RKO (cell line): ENCODE data around the gene ARHGEF16.

Experiments used
- DNase-seq: peaks from one replicate; pipeline ENCODE4 v3.0.0-alpha.2; 2016; ENCODE audit warnings: low spot score

Gene ARHGEF16

DNA sequence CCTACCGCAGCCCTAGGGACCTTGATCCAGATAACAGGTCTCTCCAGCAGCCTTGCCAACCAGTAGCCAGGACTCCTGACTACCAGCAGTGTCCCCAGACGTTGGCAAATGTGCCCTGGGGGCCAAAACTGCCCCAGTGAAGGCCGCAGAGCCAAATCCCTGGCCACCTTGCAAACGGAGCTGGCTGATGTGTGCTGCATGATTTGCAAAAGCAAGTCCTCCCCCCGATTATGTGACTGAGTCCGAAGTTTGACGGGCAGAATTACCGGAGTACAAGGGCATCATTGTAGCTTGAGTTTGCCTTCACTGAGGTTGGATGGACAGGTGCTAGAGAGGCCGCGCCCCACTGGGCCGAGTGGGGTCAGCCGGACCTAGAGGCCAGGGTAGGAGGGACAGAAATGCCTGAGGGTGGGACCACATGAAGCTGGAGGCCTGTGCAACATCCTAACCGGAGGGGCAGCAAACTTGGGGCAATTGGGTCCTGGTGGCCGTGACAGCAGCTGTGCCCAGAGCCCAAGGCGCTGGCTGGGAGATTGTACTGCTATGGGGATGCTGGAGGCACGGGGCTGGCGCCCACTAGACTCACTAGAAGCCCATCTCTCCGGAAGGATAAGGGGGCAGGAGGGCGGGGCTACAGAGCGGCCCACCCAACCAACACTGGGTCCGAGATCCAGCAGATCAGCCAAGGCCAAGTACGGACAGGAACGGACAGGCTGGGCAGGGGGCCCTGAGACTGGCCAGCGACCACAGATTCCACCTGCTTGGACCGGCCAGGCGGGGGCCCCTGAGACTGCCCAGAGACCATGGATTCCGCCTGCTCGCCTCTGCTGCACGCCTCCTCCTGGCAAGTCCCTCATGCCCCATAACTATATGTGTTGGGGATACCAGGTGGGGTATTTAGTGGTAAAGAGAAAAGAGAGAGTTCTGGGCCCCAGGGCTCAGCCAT, 2.8 kb downstream of the ARHGEF16 start:
- no peak for DNase-seq

DNA sequence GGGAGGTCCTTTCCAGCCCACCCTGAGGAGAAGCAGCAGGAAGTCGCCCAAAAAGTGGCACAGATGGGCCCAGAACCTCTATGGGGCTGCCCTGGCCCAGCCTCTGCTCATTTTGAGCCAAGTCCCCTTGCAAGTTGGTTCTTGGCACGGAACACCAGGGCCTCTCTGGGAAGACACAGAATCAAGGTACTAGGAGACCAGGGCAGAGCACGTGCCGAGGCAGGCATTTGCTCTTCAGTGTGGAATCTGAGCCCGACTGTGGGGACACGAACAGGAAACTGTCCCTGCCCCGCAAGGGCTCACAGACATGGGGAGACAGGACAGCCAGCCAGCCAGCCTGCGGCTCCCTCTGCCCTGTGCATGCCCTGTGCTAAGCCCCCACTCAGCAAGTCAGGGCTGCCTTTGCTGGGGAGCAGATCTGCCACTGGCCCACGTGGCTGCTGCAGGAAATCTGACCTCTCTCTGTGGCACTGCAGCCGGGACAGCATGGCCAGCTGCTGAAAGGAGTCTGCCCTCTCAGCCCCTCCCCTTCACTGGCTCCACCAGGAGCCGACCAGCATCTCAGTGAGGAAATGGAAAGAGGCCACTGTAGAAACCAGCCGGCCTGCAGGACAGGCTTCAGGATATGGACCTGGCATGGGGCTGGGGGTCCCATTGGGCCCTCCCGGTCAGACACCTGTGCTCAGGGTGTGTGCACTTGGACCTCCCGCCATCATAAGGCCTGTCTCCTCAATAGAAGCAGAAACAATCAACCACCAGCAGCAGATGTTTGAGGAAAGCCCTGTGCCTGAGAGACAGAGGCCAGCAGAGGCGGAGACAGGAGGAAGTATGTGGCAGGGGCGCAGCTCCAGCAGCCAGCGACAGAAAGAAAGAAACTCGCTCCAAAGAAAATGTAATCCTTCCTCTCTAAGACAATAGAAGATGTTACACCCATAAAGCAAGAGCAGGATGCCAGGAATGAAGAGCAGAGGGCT, 3.7 kb downstream of the ARHGEF16 start:
- no peak for DNase-seq

DNA sequence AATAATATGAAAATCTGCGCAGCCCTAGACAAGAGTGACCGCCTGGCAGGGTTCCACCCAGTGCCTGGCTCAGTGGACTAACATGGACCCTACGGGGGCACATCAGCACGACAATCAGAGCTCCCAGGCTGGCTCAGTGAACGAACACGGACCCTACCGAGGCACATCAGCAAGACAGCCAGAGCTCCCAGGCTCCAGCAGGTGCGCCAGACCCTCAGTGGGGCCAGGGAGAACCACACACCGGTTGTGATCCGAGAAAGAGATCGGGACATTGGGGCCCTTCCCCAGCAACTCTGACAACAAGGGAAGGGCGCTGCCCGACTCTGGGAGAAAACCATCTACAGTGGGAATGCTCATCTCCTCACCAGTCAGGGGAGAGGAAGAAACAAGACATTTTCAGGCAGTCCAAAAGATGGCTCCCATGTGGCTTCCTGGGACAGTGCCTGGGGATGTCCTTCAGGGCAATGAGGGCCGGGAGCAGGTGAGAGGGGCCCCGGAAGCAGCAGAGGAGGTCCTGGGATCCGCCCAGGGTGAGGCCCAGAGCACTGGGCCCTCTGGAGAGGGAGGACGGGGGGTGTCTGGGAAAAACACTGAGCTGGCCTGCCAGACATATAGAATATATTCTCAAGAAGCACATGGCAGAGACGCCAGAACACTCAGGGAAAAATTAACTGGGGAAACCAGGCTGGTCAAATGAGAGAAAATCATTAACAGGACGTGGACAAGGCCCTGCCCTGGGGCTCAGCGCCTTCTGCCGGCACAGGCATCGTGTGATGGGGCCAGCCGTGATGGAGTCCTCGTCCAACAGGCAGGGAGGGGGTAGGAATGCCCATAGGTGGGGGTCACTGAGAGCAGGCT, 4.8 kb downstream of the ARHGEF16 start:
- DNase-seq = no peak

DNA sequence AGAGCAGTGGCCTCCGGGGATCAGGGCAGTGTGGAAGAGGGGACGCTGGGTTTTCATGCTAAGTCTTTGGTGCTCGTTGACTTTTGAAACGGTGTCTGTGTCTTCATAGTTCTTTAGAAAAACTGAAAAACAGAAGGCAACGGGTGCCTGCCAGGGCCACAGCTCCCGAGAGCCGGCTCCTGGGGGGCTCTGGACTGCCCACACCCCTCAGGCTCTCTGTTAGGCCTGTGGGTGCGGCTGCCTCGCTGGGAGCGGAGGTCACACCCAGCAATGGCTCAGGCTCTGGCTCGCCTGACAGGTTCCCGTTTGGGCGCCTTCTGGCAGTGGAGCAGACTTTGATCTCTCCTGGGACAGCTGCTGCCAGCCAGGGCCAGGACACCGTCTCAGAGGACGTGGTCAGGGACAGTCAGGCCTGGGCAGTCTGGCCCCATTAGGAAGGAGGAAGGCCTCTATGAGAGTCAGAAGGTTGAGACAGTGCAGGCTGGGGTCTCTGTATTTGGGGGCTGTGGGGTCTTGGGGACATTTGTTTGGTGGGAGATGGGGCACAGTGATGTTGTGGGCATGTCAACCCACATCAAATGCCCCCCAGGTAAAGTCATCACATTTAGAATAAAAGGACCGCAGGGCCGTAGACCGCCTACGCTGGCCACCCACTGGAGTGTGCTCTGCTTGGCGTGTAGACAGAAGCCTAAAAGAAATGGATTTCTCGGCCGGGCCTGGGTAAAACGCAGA, 5.6 kb downstream of the ARHGEF16 start:
- DNase-seq = no peak

DNA sequence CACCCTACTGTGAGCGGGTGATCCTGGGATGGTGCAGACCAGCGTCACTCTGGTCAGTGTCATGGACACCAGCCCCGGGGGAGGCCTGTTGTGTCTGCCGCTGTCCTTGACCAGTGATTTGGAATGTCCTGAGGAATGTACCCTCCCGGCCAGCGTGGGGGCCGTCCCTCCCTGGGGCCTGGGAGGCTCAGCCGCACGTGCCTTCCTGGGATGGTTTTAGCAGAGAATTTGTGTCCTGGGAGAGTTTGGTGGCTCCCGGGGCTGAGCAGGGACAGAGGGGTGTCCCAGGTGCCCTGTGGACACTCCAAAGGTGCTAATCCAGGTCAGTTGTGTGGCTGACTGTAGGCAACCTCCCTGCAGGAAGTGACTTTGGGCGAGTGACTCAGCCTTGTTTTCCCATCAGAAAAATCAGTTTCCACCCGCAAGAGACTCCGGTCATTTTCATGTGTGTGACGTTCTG, 6.2 kb downstream of the ARHGEF16 start:
- no peak for DNase-seq

DNA sequence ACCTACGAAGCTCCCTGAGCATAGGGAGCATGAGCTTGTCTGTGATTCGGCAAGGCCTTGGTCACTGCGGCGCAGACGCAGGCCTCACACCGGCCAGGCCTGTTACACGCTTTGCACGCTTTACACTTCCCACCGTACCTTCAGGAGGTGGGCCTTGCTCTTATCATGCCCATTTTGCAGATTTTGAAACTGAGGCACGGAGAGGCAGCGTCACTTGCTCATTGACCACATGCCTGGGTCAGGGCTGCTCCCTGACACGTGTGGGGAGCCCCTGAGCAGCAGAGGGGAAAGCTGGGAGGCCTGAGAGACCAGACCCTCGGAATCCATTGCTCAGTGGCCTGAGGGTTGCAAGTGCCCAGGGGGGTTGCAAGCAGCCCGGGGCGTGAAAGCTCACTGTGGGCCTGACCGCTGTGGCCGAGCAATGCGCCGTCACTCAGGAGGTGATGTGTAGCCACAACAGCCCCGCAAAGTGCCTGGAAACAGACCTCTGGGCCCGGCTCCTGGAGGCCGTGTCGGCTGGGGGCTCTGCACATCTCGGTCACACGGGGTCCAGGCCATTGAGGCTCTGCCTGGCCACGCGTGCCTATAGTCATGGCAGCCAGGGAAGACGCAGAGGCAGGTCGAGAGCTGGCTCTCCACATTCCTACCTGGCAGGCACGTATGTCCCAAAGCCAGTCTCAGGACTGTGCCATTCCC, 6.9 kb downstream of the ARHGEF16 start:
- DNase-seq = no peak

DNA sequence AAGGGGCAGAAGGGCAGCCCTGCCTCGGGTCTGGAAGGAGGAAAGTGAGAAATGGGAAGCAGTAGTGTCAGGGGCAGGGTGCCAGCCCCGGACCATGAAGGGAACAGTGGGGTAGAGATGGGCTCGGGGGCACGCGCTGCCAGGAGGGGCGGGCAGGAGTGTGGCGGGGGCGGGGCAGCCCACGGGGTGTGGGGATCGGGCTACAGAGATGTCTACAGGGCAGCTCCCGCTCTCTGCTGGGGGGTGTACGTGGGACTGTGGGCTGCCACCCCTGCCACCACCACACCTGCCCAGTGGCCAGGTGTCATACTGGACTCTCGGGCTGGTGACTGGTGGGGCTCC, 7.4 kb downstream of the ARHGEF16 start:
- no peak for DNase-seq

DNA sequence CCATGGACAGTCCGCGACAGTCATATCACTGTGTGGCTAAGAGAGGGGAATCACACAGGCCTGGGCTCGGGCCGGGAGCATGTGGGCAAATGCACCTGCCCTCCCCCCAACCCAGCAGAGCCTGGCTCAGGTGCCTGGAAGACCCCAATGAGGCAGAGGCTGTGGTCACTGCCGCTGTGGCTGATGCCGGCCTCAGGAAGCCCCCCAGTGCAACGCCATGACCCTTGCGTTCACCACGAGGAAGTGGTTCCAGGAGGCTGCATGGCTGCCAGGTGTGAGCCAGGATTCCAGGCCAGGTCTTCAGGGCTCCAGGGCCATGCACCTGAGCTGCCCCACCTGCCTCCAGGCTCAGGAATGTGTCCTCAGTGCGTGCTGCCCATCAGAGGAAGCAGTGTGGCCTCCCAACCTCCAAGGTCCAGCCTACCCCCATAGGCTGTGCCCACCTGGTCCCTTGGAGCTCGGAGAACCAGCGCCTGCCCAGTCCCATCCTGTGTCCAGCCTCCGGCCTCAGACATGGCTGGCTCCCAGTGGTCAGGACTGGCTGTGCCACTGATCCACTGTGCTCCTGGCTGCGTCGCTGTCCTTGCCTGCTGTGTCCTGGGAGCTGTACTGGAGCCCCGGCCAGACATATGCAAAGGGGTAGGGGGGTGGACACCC, 8.0 kb downstream of the ARHGEF16 start:
- DNase-seq = no peak

DNA sequence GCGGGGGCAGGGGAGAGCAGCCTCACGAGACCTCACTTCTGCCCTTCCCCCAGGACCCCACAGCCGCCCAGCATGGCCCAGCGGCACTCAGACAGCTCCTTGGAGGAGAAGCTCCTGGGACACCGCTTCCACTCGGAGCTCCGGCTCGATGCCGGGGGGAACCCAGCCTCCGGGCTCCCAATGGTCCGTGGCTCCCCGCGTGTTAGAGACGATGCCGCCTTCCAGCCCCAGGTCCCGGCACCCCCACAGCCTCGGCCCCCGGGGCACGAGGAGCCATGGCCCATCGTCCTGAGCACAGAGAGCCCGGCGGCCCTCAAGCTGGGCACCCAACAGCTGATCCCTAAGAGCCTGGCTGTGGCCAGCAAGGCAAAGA, 8.5 kb downstream of the ARHGEF16 start:
- no peak for DNase-seq

DNA sequence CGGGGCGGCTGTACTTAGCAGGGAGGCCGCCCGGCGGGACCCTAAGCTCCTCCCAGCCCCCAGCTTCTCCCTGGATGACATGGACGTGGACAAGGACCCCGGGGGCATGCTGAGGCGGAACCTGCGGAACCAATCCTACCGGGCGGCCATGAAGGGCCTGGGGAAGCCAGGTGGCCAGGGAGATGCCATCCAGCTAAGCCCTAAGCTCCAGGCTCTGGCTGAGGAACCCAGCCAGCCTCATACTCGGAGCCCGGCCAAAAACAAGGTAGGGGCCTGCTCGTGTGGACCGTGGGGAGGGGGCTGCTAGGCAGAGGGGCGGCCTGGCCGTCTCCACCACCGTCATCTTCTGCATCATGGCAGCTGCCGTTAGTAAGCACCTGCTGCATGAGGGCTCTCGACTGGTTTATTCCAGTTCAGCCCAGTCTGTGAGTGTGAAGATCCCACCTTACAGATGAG, 9.0 kb downstream of the ARHGEF16 start:
- no peak for DNase-seq

DNA sequence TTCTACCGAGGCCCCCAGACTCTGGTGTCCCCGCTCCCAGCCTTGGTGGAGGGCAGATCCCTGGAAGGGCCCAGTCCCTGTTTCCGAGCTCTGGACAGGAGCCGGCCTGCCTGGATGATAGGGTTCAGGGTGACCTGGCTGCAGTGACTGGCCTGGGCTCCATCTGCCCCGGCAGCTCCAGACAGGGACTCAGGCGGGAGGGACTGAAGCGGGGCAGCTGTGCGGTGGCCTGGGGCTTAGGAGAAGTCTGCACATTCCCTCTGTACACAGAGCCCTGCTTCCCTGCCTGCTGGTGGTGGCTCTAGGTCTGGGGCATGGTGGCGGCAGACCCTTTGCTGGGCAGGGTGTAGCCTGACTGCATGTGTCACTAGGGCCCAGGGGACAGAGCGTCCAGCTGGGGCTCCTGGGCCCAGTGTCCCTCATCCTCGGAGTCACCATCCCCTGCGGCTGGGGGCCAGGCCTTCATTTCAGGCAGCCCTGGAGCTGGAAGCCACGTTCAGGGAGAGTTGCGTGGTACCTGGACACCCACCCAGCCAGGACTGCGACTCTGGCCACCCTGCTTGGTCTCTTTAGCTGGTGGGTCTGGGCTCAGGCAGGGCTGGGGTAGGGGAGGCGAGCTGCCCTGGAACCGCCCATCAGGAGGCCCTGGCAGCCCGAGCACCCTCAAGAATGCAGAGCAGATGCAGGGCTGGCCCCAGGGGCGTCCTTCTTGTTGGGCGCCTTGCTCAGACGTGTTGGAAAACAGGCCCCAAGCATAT, 9.6 kb downstream of the ARHGEF16 start:
- DNase-seq = no peak

DNA sequence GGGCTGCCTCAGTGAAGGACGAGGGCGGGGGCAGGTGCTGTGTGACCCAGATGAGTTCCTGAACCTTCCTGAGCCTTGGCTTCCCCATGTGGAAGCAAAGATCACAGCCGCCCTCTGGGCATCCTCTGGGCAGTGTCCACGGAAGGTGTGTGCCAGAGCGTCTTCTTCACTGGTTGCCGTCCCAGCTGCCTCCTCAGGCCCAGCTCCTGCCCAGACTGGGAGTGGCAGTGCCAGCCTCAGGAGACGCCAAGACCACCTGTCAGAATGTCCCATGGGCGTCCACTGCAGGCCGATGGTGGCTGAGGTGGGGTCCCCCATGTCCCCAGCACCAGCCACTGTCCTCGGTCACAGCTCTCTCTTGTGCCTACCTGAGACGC, 10.2 kb downstream of the ARHGEF16 start:
- DNase-seq = no peak

DNA sequence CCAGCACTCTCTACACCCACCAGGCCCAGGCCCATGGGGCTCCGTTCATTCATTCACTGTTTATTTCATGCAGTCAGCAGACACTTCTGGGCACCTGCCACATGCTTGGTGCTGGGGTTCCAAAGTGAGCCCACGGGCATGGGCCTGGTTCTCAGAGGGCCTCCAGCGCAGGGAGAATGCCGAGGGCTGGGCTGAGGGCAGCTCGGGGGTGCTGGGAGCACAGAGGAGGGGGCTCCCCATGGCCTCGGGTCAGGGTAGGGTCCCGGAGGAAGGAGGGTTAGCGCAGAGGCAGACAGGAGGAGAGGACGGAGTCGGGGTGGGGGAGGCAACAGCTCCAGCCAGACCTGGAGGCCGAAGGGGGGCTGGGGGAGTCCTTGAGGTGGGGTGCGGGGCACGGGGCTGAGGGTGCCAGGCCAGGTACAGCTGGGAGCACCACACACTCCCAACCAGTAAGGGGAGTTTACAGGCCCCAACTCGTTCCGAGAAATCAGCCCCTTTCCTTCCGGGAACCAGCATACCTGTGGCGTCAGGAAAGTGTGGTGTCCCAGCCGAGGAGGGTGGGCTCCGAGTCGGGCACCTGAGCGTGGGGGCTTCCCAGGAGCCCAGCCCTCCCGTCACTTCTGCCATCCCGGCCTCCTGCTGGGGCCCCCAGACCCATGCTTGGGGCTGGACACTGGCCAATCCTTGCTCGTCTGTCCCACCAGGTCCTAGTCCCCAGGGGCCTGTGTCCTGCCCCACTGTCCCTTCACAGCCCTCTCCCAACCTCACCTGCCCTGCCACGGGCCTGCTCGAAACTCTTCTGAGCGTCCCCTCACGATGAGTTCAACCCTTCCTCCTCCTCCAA, 10.8 kb downstream of the ARHGEF16 start:
- DNase-seq = no peak

DNA sequence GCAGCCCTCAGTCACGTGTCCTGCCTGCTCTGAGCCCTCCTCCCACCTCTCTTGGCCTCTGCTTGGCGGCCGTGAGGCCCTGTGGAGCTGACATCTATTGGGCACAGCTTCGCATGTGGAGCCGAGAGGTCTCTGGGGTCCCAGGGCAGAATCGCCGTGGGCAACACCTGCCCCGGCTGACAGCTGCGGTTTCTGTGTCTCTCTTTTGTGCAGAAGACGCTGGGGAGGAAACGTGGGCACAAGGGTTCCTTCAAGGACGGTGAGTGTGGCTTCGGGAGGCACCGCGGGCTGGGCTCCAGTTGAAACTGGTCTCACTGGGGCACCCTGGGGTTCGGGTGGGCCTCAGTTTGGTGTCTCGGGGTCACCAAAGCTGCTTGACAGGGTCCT, 11.5 kb downstream of the ARHGEF16 start:
- no peak for DNase-seq

DNA sequence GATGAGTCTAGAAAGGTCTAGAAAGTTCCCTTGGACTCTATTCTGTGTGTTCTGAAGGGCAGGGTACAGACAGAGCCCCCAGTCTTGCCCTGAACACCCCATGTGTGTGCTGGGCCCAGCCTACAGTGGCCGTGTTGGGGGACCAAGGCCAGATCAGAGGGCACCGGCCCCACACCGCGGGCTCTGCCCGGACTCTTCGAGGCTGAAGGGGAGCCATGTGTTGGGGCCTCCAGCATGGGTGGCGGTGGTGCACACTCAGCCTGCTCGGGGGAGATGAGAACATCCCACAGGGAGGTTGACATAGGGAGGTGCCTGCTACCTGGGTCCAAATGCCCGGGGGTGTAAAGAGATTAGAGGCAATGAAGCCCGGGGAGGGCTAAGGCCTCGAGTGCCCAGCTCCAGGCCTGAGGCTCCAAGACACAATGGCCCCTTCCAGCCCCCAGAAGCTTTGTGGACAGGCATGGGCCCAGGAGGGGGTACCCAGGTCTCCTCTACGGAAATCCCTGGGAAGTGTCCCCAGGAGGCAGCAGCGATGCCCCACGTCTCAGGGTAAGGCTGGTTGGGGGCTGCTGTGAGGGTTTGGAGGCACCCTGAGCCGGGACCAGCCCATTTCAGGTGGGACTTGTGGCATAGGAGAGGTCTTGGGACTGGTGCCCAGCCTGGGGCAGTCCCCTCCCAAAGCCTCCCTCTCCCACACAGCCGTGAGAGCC, 12.1 kb downstream of the ARHGEF16 start:
- no peak for DNase-seq

DNA sequence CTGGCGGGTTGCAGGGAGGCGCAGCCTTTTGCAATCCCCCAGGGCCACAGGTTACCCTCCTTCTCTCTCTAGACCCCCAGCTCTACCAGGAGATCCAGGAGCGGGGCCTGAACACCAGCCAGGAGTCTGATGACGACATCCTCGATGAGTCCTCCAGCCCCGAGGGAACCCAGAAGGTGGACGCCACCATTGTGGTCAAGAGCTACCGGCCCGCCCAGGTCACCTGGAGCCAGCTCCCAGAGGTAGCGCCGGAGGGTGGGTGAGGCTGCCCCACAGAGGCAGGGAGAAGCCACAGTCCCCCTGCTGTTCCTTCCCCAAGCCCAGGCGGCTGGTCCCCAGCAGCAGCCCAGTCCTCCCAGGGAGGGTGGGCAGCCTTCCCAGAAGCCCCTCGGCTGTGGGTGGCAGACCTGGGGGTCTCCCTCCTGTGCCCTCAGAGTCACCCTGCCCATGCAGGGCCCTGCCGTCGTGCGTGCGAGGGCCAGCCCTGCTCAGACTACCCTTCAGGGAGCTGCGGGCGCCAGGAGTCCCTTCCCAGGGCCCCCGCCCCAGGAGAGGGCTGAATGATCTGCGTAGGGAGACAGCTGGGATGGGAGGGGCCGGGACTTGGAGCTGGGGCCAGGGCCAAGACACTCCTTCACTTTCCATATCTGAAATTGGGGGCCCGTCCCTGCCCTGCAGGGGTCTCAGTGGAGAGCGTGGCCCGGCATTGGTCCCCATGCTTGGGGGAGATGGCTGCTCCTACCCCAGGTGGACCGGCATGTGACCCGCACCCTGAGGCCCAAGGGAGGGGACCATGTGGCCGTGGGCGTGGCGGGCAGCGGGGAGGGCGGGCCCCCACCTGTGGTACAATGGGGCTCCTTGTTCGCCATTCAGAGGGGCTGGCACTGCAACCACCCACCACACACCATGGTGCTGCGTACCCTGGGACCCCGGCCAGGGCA, 12.9 kb downstream of the ARHGEF16 start:
- no peak for DNase-seq
